GM19452 (cell line): Measurements from ENCODE around the gene MMEL1.
"Not testable (repeated sequence)": the region's sequence is repeated elsewhere in the genome, so short reads cannot be mapped to it uniquely, and the experiment has no call there.

Source experiments
- ATAC-seq: cut with Tn5 transposase; IDR thresholded peaks from one replicate; pipeline ENCODE4 v1.9.1; 2021; ENCODE audit not compliant: unreplicated experiment

Gene MMEL1

GRCh38 chr1:2560299-2561073 lies 72.3 kb downstream of the MMEL1 start:
- no peak for ATAC-seq

GRCh38 chr1:2559509-2560298 lies 73.1 kb downstream of the MMEL1 start:
- no peak for ATAC-seq

- no peak for ATAC-seq
These were observed 74.0 kb downstream of the MMEL1 start for GRCh38 chr1:2558861-2559260.

- ATAC-seq = no peak
These were observed 74.4 kb downstream of the MMEL1 start for GRCh38 chr1:2558420-2558819.

- no peak for ATAC-seq
These were observed 75.1 kb downstream of the MMEL1 start for GRCh38 chr1:2557482-2558400.

- ATAC-seq = peak; percentile 11
These were observed 75.9 kb downstream of the MMEL1 start for GRCh38 chr1:2556678-2557481.

GRCh38 chr1:2556277-2556677 lies 76.5 kb downstream of the MMEL1 start, which contains the start of gene TNFRSF14:
TNFRSF14 (plus strand) TSS chr1:2556371; CDS start chr1:2556665, 294 bp downstream.
- peak; percentile 26 for ATAC-seq

- ATAC-seq = peak; percentile 44
These were observed 77.1 kb downstream of the MMEL1 start for GRCh38 chr1:2555634-2556276.

GRCh38 chr1:2554621-2555387 lies 78.0 kb downstream of the MMEL1 start:
- ATAC-seq = no peak

- ATAC-seq = no peak
These were observed 78.8 kb downstream of the MMEL1 start for GRCh38 chr1:2553871-2554620.

- not testable (repeated sequence) for ATAC-seq
These were observed 79.7 kb downstream of the MMEL1 start for GRCh38 chr1:2553076-2553475.

- ATAC-seq = no peak
These were observed 80.6 kb downstream of the MMEL1 start for GRCh38 chr1:2552189-2552588.

- not testable (repeated sequence) for ATAC-seq
These were observed 81.3 kb downstream of the MMEL1 start for GRCh38 chr1:2551544-2551943.

- not testable (repeated sequence) for ATAC-seq
These were observed 82.4 kb downstream of the MMEL1 start for GRCh38 chr1:2550309-2550861.

GRCh38 chr1:2549367-2550029 lies 83.3 kb downstream of the MMEL1 start:
- not testable (repeated sequence) for ATAC-seq

GRCh38 chr1:2548068-2548589 lies 84.7 kb downstream of the MMEL1 start:
- peak; percentile 14 for ATAC-seq
